NCI-H1092 (cell line): ENCODE results near the gene OR10V1.

Source experiments
- DNase-seq: peaks from one replicate; lab custom pipeline; 2025; lab: John Stamatoyannopoulos, UW

Gene OR10V1

GRCh38 chr11:59668188-59668949 lies 45.3 kb downstream of the OR10V1 start:
- no peak for DNase-seq

GRCh38 chr11:59667812-59668187 lies 45.8 kb downstream of the OR10V1 start:
- no peak for DNase-seq

DNA sequence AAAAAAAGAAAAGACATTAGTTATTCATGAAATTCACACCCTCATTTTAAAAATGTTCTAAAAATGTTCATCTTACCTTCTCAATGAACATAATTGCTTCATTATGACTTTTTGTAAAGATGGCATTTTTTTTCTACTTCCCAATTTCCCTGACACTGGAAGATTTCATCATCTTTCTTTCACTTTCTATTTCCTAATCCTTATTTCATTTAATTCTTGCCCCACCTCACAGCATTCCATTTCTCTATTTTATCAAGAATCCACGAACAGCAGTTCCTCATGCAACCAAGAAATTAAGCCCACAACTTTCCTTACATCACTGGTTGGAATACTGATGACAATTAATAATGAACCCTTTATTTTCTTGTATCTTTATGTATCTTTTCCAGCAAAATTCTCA lies 46.7 kb downstream of the OR10V1 start:
- DNase-seq: no peak
